H7 (cell line): ENCODE measurements around the gene DMD. TPM values are rescaled to one million over a fixed set of nuclear protein-coding genes. Genes with fewer than 3 reads are reported as not detected.
A peak's percentile ranks its signal among the peaks of the same experiment; 100 is the strongest.

Source experiments
- DNase-seq: peaks from one replicate; pipeline ENCODE4 v3.0.0; 2012
- H3K27me3 ChIP-seq: 2 replicates; pipeline ENCODE4 v1.6.0; 2011; ENCODE audit warnings: mild to moderate bottlenecking, low read length; ENCODE audit not compliant: control insufficient read depth, insufficient read depth
- H3K36me3 ChIP-seq: replicated peaks from 2 replicates; pipeline ENCODE4 v1.5.1; 2011; ENCODE audit warnings: low read length; ENCODE audit not compliant: control insufficient read depth, insufficient read depth
- H3K4me3 ChIP-seq: 2 replicates; pipeline ENCODE4 v1.5.1; 2011; ENCODE audit warnings: low read depth, mild to moderate bottlenecking, control low read depth, low read length, moderate library complexity; ENCODE audit not compliant: insufficient read depth
- total RNA-seq: library from RNA; depleted of rRNA; stranded (reverse); fragments of >200 nt; shearing (Covaris generic); gene quantifications from 2 replicates; pipeline ENCODE4 v1.2.3, GENCODE V29; 2014

The DMD gene
- total RNA-seq, 1 experiment from 2014 or later = 17.1 TPM

- Histone ChIP-seq H3K4me3 (no peak overlapping the region), H3K36me3 (no peaks in the 10 kb centered on the region), H3K27me3 (no peaks in the 10 kb centered on the region)
- DNase-seq = no peak
Measured at GRCh38 chrX:32448945-32449344, 762.4 kb downstream of the DMD start.

- no peak overlapping the region for H3K4me3 ChIP-seq
- no peak for DNase-seq
- H3K27me3 ChIP-seq = no peaks in the 10 kb centered on the region
- H3K36me3 ChIP-seq = no peaks in the 10 kb centered on the region
Measured at GRCh38 chrX:32448320-32448719, 763.0 kb downstream of the DMD start.

GRCh38 chrX:32447640-32448039 lies 763.7 kb downstream of the DMD start:
- H3K27me3 ChIP-seq = no peaks in the 10 kb centered on the region
- no peaks in the 10 kb centered on the region for H3K36me3 ChIP-seq
- H3K4me3 ChIP-seq = no peak overlapping the region
- DNase-seq = no peak

- Histone ChIP-seq H3K36me3 (no peaks in the 10 kb centered on the region), H3K27me3 (no peaks in the 10 kb centered on the region), H3K4me3 (no peak overlapping the region)
- no peak for DNase-seq
Measured at GRCh38 chrX:32443841-32444240, 767.5 kb downstream of the DMD start.

GRCh38 chrX:32421266-32421665 lies 790.1 kb downstream of the DMD start:
- H3K27me3 ChIP-seq = no peaks in the 10 kb centered on the region
- DNase-seq = no peak

GRCh38 chrX:32408389-32408788 lies 803.0 kb downstream of the DMD start:
- no peaks in the 10 kb centered on the region for H3K36me3 ChIP-seq

More at GRCh38 chrX:32421266-32421665, 790.1 kb downstream of the DMD start:
- no peaks in the 10 kb centered on the region for H3K36me3 ChIP-seq
- H3K4me3 ChIP-seq = no peak overlapping the region

GRCh38 chrX:32397562-32398216 lies 813.7 kb downstream of the DMD start:
- DNase-seq = no peak
- H3K36me3 ChIP-seq = no peaks in the 10 kb centered on the region
- no peaks in the 10 kb centered on the region for H3K27me3 ChIP-seq

More at GRCh38 chrX:32408389-32408788, 803.0 kb downstream of the DMD start:
- H3K27me3 ChIP-seq = no peaks in the 10 kb centered on the region
- peak; percentile 0 for DNase-seq
- no peak overlapping the region for H3K4me3 ChIP-seq

GRCh38 chrX:32395878-32396277 lies 815.5 kb downstream of the DMD start:
- no peaks in the 10 kb centered on the region for H3K36me3 ChIP-seq
- H3K27me3 ChIP-seq = no peaks in the 10 kb centered on the region
- DNase-seq = no peak
- H3K4me3 ChIP-seq = no peak overlapping the region

More at GRCh38 chrX:32397562-32398216, 813.7 kb downstream of the DMD start:
- no peak overlapping the region for H3K4me3 ChIP-seq

GRCh38 chrX:32392655-32393054 lies 818.7 kb downstream of the DMD start:
- Histone ChIP-seq H3K36me3 (no peaks in the 10 kb centered on the region), H3K27me3 (no peaks in the 10 kb centered on the region), H3K4me3 (no peak overlapping the region)
- no peak for DNase-seq

- H3K4me3 ChIP-seq = no peak overlapping the region
- H3K36me3 ChIP-seq = no peaks in the 10 kb centered on the region
- no peak for DNase-seq
- H3K27me3 ChIP-seq = no peaks in the 10 kb centered on the region
Measured at GRCh38 chrX:32370456-32371205, 840.7 kb downstream of the DMD start.

- DNase-seq = no peak
- H3K27me3 ChIP-seq = no peaks in the 10 kb centered on the region
- H3K36me3 ChIP-seq = no peaks in the 10 kb centered on the region
- H3K4me3 ChIP-seq = no peak overlapping the region
Measured at GRCh38 chrX:32293962-32294700, 917.2 kb downstream of the DMD start.

GRCh38 chrX:32289356-32289755 lies 922.0 kb downstream of the DMD start:
- Histone ChIP-seq H3K27me3 (no peaks in the 10 kb centered on the region), H3K36me3 (no peaks in the 10 kb centered on the region), H3K4me3 (no peak overlapping the region)
- DNase-seq = no peak

- H3K4me3 ChIP-seq = no peak overlapping the region
- H3K27me3 ChIP-seq = no peaks in the 10 kb centered on the region
- DNase-seq = no peak
- H3K36me3 ChIP-seq = no peaks in the 10 kb centered on the region
Measured at GRCh38 chrX:32281853-32282252, 929.5 kb downstream of the DMD start.

GRCh38 chrX:32280921-32281320 lies 930.4 kb downstream of the DMD start:
- no peaks in the 10 kb centered on the region for H3K27me3 ChIP-seq
- H3K36me3 ChIP-seq = no peaks in the 10 kb centered on the region
- DNase-seq = no peak
- no peak overlapping the region for H3K4me3 ChIP-seq

GRCh38 chrX:32280489-32280888 lies 930.9 kb downstream of the DMD start:
- DNase-seq = no peak
- no peak overlapping the region for H3K4me3 ChIP-seq
- H3K36me3 ChIP-seq = no peaks in the 10 kb centered on the region
- H3K27me3 ChIP-seq = no peaks in the 10 kb centered on the region
